HCT116 (cell line): Measurements from ENCODE around the gene PLP1. TPM values are rescaled to one million over a fixed set of nuclear protein-coding genes. Genes with fewer than 3 reads are reported as not detected.

Experiments used
- ATAC-seq: fragments of 200-7000 bp; cut with Tn5 transposase; 2 replicates; pipeline ENCODE4 v1.9.1; 2020; ENCODE audit warnings: mild to moderate bottlenecking, moderate library complexity
- BruUV-seq: library from RNA; stranded (reverse); fragments of 400-500 nt; replicated peaks from 2 replicates; lab custom pipeline; 2021; lab: Mats Ljungman, UMichigan
- CTCF ChIA-PET: fragments of 300-600 bp; sonication (Branson Sonifier 250); formaldehyde crosslinking; loops from one replicate; lab custom pipeline; 2021; ENCODE audit warnings: antibody characterized with exemption; lab: Charles Lee
- POLR2A ChIA-PET: fragments of 300-600, 350-600 bp; sonication (Branson Sonifier 250); formaldehyde crosslinking; loops from one replicate; lab custom pipeline; 2021; ENCODE audit warnings: antibody characterized with exemption; lab: Charles Lee
- RAD21 ChIA-PET, 2 experiments: fragments of 300-600 bp; sonication (Branson Sonifier 250); formaldehyde crosslinking; loops; one replicate each; lab custom pipeline; 2023; ENCODE audit warnings: low total read pairs in 2 of 2; ENCODE audit not compliant: uncharacterized antibody in 2 of 2, unreplicated experiment in 2 of 2, low non-redundant PET in 1 of 2; lab: Charles Lee
- DNase-seq: peaks from one replicate; pipeline ENCODE4 v3.0.0-alpha.2; 2010; ENCODE audit warnings: low read depth, low spot score
- H2AFZ ChIP-seq: fragments of 200-600 bp; shearing (Covaris generic), sonication (generic); 2 replicates; pipeline ENCODE4 v1.6.1; 2017; ENCODE audit warnings: low read depth, mixed run types, mixed read lengths, antibody characterized with exemption, low read length; ENCODE audit not compliant: poor library complexity, severe bottlenecking
- H3K27ac ChIP-seq: 2 replicates; pipeline ENCODE4 v1.5.1; 2012; ENCODE audit warnings: low read depth, low read length
- H3K27me3 ChIP-seq: fragments of 200-600 bp; sonication (generic); 2 replicates; pipeline ENCODE4 v1.6.1; 2016; ENCODE audit warnings: mixed run types, low read length, mixed read lengths; ENCODE audit not compliant: insufficient read depth
- H3K36me3 ChIP-seq, 2 experiments: fragments of 200-500 bp in 1 of 2; fragments of 200-600 bp in 1 of 2; sonication (Bioruptor generic) in 1 of 2; sonication (generic) in 1 of 2; 2 replicates each; pipeline versions ENCODE4 v1.5.1 to v1.6.1; 2014 to 2016; ENCODE audit warnings: low read length in 2 of 2, inconsistent platforms in 1 of 2, mixed read lengths in 1 of 2, mixed run types in 1 of 2; ENCODE audit not compliant: insufficient read depth in 2 of 2, control insufficient read depth in 1 of 2
- H3K4me1 ChIP-seq, 2 experiments: fragments of 200-600 bp in 1 of 2; sonication (generic) in 1 of 2; 2 replicates each; pipeline versions ENCODE4 v1.5.1 to v1.6.1; 2012 to 2017; ENCODE audit warnings: low read length in 2 of 2, inconsistent platforms in 1 of 2, mild to moderate bottlenecking in 1 of 2, mixed read lengths in 1 of 2, mixed run types in 1 of 2, moderate library complexity in 1 of 2; ENCODE audit not compliant: insufficient read depth in 2 of 2, control insufficient read depth in 1 of 2
- H3K4me2 ChIP-seq: fragments of 200-600 bp; sonication (generic); 2 replicates; pipeline ENCODE4 v1.6.1; 2017; ENCODE audit warnings: mixed run types, low read length, mixed read lengths
- H3K4me3 ChIP-seq, 2 experiments: fragments of 200-600 bp in 1 of 2; sonication (generic) in 1 of 2; replicated peaks in 1 of 2; 2 replicates each; pipeline ENCODE4 v1.5.1; 2011 to 2016; ENCODE audit warnings: low read length in 2 of 2, control low read depth in 1 of 2, low read depth in 1 of 2, mild to moderate bottlenecking in 1 of 2, mixed read lengths in 1 of 2, mixed run types in 1 of 2
- H3K79me2 ChIP-seq: fragments of 200-600 bp; sonication (generic); 2 replicates; pipeline ENCODE4 v1.6.1; 2017; ENCODE audit warnings: mild to moderate bottlenecking, mixed run types, low read length, moderate library complexity, mixed read lengths; ENCODE audit not compliant: insufficient read depth
- H3K9ac ChIP-seq: fragments of 200-600 bp; sonication (generic); 2 replicates; pipeline ENCODE4 v1.6.1; 2016; ENCODE audit warnings: low read length, mixed read lengths
- H3K9me2 ChIP-seq: fragments of 200-600 bp; sonication (generic), shearing (Covaris generic); 2 replicates; pipeline ENCODE4 v1.6.1; 2017; ENCODE audit warnings: mixed run types, mild to moderate bottlenecking, moderate library complexity; ENCODE audit not compliant: insufficient read depth
- H3K9me3 ChIP-seq, 2 experiments: fragments of 200-500 bp in 1 of 2; fragments of 200-600 bp in 1 of 2; sonication (Bioruptor generic) in 1 of 2; sonication (generic) in 1 of 2; 2 replicates each; pipeline ENCODE4 v1.6.1; 2014 to 2017; ENCODE audit warnings: low read length in 2 of 2, mixed read lengths in 2 of 2, inconsistent platforms in 1 of 2, low read depth in 1 of 2, mild to moderate bottlenecking in 1 of 2, mixed run types in 1 of 2, moderate library complexity in 1 of 2; ENCODE audit not compliant: control insufficient read depth in 1 of 2, insufficient read depth in 1 of 2
- H4K20me1 ChIP-seq: fragments of 200-600 bp; sonication (generic), shearing (Covaris generic); 2 replicates; pipeline ENCODE4 v1.6.1; 2017; ENCODE audit warnings: mixed run types, mild to moderate bottlenecking, moderate library complexity; ENCODE audit not compliant: insufficient read depth
- EGR1 ChIP-seq: IDR thresholded peaks from 2 replicates; pipeline ENCODE4 v1.6.1; 2012; ENCODE audit warnings: low read depth
- POLR2A ChIP-seq: IDR thresholded peaks from 2 replicates; pipeline ENCODE4 v1.7.0; 2011; ENCODE audit warnings: borderline replicate concordance; ENCODE audit not compliant: insufficient read depth, insufficient read length; ENCODE audit errors: extremely low read depth
- TCF7L2 ChIP-seq: IDR thresholded peaks from 2 replicates; pipeline ENCODE4 v1.7.0; 2011; ENCODE audit warnings: borderline replicate concordance, inconsistent platforms; ENCODE audit not compliant: insufficient read depth, insufficient read length; ENCODE audit errors: extremely low read depth
- intact Hi-C: fragments of 100-400 bp; cut with micrococcal nuclease; formaldehyde crosslinking; loops from 2 replicates; pipeline ENCODE4 v1.10.0; 2022
- total RNA-seq: library from RNA; stranded (reverse); gene quantifications from one replicate; pipeline ENCODE4 v1.2.1, GENCODE V29; 2021; ENCODE audit not compliant: unreplicated experiment
- TF ChIP-seq, protein P1 (sequence below): IDR thresholded peaks from 2 replicates; pipeline ENCODE4 v1.6.1; 2011; ENCODE audit warnings: mild to moderate bottlenecking, low read length, moderate library complexity; ENCODE audit not compliant: insufficient replicate concordance; ENCODE audit errors: extremely low read depth

The PLP1 gene
- total RNA-seq, 1 experiment from 2014 or later, result not detected

DNA sequence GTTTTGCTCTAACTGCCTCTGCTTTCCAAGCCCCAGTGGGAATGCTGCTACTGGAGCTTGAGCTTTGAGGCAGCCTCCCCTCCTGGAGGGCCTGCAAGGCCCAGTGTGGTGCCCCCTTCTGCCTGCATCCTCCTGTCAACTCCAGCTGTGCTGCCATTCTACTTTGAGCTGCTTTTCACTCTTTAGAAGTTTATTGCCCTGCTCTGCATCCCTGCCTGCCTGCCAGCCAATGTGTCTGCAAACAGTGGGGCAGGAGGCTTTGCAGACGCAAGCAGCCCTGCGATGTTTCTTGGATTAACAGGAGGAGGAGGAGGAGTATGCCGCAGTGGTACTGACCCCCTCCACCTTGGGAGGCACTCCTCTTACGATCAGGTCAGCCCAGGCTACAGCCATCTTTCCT, 49.5 kb upstream of the PLP1 start:
- no peaks in the 10 kb centered on the region for H3K9me2 ChIP-seq
- no peaks in the 10 kb centered on the region for H4K20me1 ChIP-seq
- ChIA-PET CTCF (no interaction called here), RAD21 (no interaction called here), POLR2A (no interaction called here)
- no peaks in the 10 kb centered on the region for H3K79me2 ChIP-seq
- H2AFZ ChIP-seq, result no peak overlapping the region
- no peak for DNase-seq
- no TSS peak for BruUV-seq
- no peaks in the 10 kb centered on the region for H3K4me1 ChIP-seq
- no peak overlapping the region for H3K4me3 ChIP-seq
- no peak overlapping the region for H3K9ac ChIP-seq
- no peaks in the 10 kb centered on the region for H3K36me3 ChIP-seq
- H3K27ac ChIP-seq, result no peak overlapping the region
- intact Hi-C loops, result no loop called here
- H3K4me2 ChIP-seq, result no peak overlapping the region
- H3K9me3 ChIP-seq, result no peaks in the 10 kb centered on the region
- TF ChIP-seq POLR2A (no peak), EGR1 (no peak)
- peaks cover 15% of the 10 kb centered on the region for H3K27me3 ChIP-seq
- no peak for ATAC-seq

DNA sequence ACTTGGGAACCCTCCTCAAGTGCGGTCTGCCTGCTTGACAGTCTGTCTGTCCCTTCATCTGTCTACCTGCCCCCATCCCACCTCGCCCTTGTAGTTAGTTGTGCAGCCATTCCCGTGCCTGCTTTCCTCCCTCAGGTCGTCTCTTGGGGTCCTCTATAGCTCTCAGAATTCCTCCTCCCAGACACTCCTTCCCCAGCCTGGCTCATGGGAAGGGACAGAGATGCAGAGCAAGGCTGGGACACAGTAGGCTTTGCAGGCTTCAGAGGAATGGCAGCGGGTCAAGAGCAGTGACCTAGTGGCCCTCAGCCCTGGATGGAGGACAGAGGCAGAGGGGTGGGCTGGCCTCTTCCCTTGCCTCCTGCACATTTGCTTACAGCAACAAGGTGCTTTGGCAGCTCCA, 47.6 kb upstream of the PLP1 start:
- no peak for ATAC-seq
- no peak overlapping the region for H2AFZ ChIP-seq
- BruUV-seq, result no TSS peak
- POLR2A ChIA-PET, result no interaction called here
- intact Hi-C loops, result no loop called here
- peaks cover 15% of the 10 kb centered on the region for H3K27me3 ChIP-seq
- H3K36me3 ChIP-seq, result no peaks in the 10 kb centered on the region
- H4K20me1 ChIP-seq, result no peaks in the 10 kb centered on the region
- CTCF ChIA-PET, result no interaction called here
- no peaks in the 10 kb centered on the region for H3K79me2 ChIP-seq
- RAD21 ChIA-PET, result no interaction called here
- no peak overlapping the region for H3K27ac ChIP-seq
- H3K4me3 ChIP-seq, result no peak overlapping the region
- TF ChIP-seq, protein P1, sequence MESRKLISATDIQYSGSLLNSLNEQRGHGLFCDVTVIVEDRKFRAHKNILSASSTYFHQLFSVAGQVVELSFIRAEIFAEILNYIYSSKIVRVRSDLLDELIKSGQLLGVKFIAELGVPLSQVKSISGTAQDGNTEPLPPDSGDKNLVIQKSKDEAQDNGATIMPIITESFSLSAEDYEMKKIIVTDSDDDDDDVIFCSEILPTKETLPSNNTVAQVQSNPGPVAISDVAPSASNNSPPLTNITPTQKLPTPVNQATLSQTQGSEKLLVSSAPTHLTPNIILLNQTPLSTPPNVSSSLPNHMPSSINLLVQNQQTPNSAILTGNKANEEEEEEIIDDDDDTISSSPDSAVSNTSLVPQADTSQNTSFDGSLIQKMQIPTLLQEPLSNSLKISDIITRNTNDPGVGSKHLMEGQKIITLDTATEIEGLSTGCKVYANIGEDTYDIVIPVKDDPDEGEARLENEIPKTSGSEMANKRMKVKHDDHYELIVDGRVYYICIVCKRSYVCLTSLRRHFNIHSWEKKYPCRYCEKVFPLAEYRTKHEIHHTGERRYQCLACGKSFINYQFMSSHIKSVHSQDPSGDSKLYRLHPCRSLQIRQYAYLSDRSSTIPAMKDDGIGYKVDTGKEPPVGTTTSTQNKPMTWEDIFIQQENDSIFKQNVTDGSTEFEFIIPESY, result no peak
- TF ChIP-seq TCF7L2, result no peak
- no peak overlapping the region for H3K9ac ChIP-seq
- H3K4me2 ChIP-seq, result no peak overlapping the region
- H3K9me3 ChIP-seq, result no peaks in the 10 kb centered on the region
- no peaks in the 10 kb centered on the region for H3K4me1 ChIP-seq
- H3K9me2 ChIP-seq, result no peaks in the 10 kb centered on the region
- DNase-seq, result no peak
